A673 (cell line): ENCODE results near the gene IL21.

Source experiments
- CTCF ChIP-seq: fragments of 300-800, 200-600 bp; sonication (generic); conservative IDR thresholded peaks from 2 replicates; pipeline ENCODE4 v1.5.1; 2017; ENCODE audit warnings: low read depth, mild to moderate bottlenecking, antibody characterized with exemption, low read length, moderate library complexity, mixed read lengths
- EZH2 ChIP-seq: fragments of 200-600 bp; sonication (generic); IDR thresholded peaks from 2 replicates; pipeline ENCODE4 v1.6.1; 2017; ENCODE audit warnings: borderline replicate concordance, low read depth, mild to moderate bottlenecking, mixed read lengths, antibody characterized with exemption, low read length; ENCODE audit not compliant: poor library complexity, severe bottlenecking

GRCh38 chr4:122652379-122652778, 31.5 kb upstream of the IL21 start:
- TF ChIP-seq CTCF (peak; percentile 61), EZH2 (no peak)
